Measurements from ENCODE around the gene ATP10A.

GRCh38 chr15:25728816-25729215 is 134.3 kb downstream of the ATP10A start:
- TF ChIP-seq ATF3 (CRISPR knock-in tag; conservative IDR thresholded peaks at IDR 0.05) (no peak), E2F5 (CRISPR knock-in tag; IDR thresholded peaks at IDR 0.05) (no peak), AR (CRISPR knock-in tag; IDR thresholded peaks at IDR 0.05) (no peak), HMGXB4 (CRISPR knock-in tag; IDR thresholded peaks at IDR 0.05) (no peak), CTCF (IDR thresholded peaks at IDR 0.05) (no peak), NR2C2 (CRISPR knock-in tag; IDR thresholded peaks at IDR 0.05) (no peak), AFF4 (CRISPR knock-in tag; IDR thresholded peaks at IDR 0.05; ENCODE audit: borderline replicate concordance) (no peak), CREB1 (CRISPR knock-in tag; IDR thresholded peaks at IDR 0.05) (no peak), USF2 (CRISPR knock-in tag; IDR thresholded peaks at IDR 0.05) (no peak)

Measured in WTC11 (cell line).